Activated CD8-positive, alpha-beta memory T cell treated with anti-CD3 and anti-CD28 coated beads, Interleukin-2, amount 10 ng/mL, durations not matched to agents 7 days and 5 days (primary cell): ENCODE data around the gene FBXW7. TPM values are rescaled to one million over a fixed set of nuclear protein-coding genes. Genes with fewer than 3 reads are reported as not detected.

Source experiments
- ATAC-seq: fragments of 150-1000 bp; cut with Tn5 transposase; one replicate; pipeline ENCODE4 v1.10.0; 2021; ENCODE audit warnings: moderate library complexity
- CTCF ChIA-PET: fragments of 350-600 bp; sonication (Branson Sonifier 250); formaldehyde crosslinking; loops from one replicate; lab custom pipeline; 2021; ENCODE audit warnings: antibody characterized with exemption; lab: Charles Lee
- DNase-seq: peaks from one replicate; pipeline ENCODE4 v3.0.0-alpha.2; 2020
- H3K27ac Mint-ChIP-seq: one replicate; pipeline ENCODE4 v1.8.0; 2021; ENCODE audit warnings: mild to moderate bottlenecking, mixed read lengths
- H3K27me3 Mint-ChIP-seq: one replicate; pipeline ENCODE4 v1.8.0; 2021; ENCODE audit warnings: mixed read lengths
- H3K36me3 Mint-ChIP-seq: one replicate; pipeline ENCODE4 v1.8.0; 2021; ENCODE audit warnings: mild to moderate bottlenecking, mixed read lengths
- H3K4me1 Mint-ChIP-seq: one replicate; pipeline ENCODE4 v1.8.0; 2021; ENCODE audit warnings: mixed read lengths
- H3K4me3 Mint-ChIP-seq: one replicate; pipeline ENCODE4 v1.8.0; 2021; ENCODE audit warnings: mild to moderate bottlenecking, moderate library complexity, mixed read lengths
- H3K9me3 Mint-ChIP-seq: one replicate; pipeline ENCODE4 v1.8.0; 2022; ENCODE audit warnings: low read depth, mixed read lengths
- total RNA-seq, 2 experiments: library from RNA; stranded (reverse); gene quantifications; one replicate each; pipeline ENCODE4 v1.2.3, GENCODE V29; 2021

FBXW7 gene
- total RNA-seq, 2 experiments from 2014 or later: 49.3 to 62.9 TPM

DNA sequence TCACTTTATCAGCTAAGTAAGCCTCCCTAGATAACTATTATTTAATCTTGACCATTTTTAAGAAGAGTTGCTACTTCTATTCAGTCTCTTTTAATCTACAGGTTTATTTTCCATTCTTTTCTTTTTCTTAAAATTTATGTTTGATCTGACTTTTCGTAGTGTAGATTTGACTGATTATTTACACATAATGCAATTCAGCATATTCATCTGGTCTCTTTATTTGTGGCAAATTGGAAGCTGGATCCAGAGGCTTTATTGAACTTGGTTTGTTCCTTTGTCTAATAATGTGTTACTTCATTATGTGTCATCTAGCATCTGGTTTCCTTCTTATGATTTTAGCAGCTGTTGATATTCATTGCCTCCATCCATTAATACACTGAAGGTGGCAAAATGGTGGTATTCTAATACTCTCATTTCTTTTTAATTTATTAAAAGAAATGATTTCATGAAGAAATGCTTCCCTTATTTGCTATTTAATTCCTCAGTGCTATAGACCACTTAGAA is 113.0 kb downstream of the FBXW7 start:
- Mint-ChIP-seq H3K4me3 (no peak overlapping the region), H3K9me3 (no peaks in the 10 kb centered on the region), H3K4me1 (peaks cover 11% of the 10 kb centered on the region), H3K27me3 (no peaks in the 10 kb centered on the region), H3K36me3 (peaks cover 5% of the 10 kb centered on the region), H3K27ac (no peak overlapping the region)
- CTCF ChIA-PET: no interaction called here
- ATAC-seq (no peak), DNase-seq (no peak)

DNA sequence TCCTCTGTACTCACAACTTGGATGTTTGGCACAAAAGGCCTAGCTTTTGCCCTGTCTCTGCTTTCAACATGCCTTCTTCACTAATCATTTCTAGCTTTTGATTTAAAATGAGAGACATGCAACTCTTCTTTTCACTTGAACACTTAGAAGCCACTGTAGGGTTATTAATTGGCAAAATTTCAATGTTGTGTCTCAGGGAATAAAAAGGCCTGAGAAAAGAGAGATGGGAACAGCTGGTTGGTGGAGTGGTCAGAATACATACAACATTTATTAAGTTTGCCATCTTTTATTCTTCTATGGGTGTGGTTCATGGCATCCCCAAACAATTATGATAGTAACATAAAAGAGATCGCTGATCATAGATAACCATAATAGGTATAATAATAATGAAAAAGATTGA is 114.3 kb downstream of the FBXW7 start:
- CTCF ChIA-PET: no interaction called here
- H3K9me3 Mint-ChIP-seq: no peaks in the 10 kb centered on the region
- no peaks in the 10 kb centered on the region for H3K27me3 Mint-ChIP-seq
- no peak for DNase-seq
- no peak overlapping the region for H3K4me3 Mint-ChIP-seq
- ATAC-seq: no peak
- H3K4me1 Mint-ChIP-seq: peaks cover 14% of the 10 kb centered on the region
- no peak overlapping the region for H3K27ac Mint-ChIP-seq
- peaks cover 7% of the 10 kb centered on the region for H3K36me3 Mint-ChIP-seq

- Mint-ChIP-seq H3K4me1 (peaks cover 14% of the 10 kb centered on the region), H3K27me3 (no peaks in the 10 kb centered on the region), H3K36me3 (peaks cover 5% of the 10 kb centered on the region), H3K9me3 (no peaks in the 10 kb centered on the region), H3K27ac (no peak overlapping the region), H3K4me3 (no peak overlapping the region)
- CTCF ChIA-PET: no interaction called here
- ATAC-seq (no peak), DNase-seq (no peak)
Observed at GRCh38 chr4:152419809-152420208, 116.1 kb downstream of the FBXW7 start.

- Mint-ChIP-seq H3K27ac (no peak overlapping the region), H3K36me3 (peaks cover 5% of the 10 kb centered on the region), H3K27me3 (no peaks in the 10 kb centered on the region), H3K9me3 (no peaks in the 10 kb centered on the region), H3K4me3 (no peak overlapping the region), H3K4me1 (peaks cover 14% of the 10 kb centered on the region)
- DNase-seq (no peak), ATAC-seq (no peak)
- CTCF ChIA-PET: interaction anchor here (1.3 to 2.0 kb wide), 3 partner anchors 9 to 83 kb away, joined by 3 to 11 read pairs (median 3); no protein-coding TSS in a partner anchor
Observed at GRCh38 chr4:152417673-152418072, 118.2 kb downstream of the FBXW7 start.

DNA sequence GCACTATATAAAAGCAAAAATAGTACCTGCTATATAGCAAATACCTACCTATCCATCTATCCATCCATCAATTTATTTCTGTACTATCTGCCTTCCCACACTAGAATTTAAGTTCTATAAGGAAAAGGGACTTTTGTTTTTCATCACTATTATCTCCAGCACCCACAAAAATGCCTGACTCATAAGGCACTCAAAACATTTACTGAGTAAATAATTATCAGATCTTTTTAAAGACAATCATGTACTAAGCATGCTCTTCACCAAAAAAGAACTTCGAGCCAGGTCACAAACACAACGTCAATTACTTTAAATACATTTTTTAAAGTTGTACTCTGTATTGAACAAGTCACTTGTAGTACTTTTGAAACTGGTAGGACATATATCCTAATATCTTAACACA is 119.9 kb downstream of the FBXW7 start:
- no peak for ATAC-seq
- H3K27ac Mint-ChIP-seq: no peak overlapping the region
- CTCF ChIA-PET: interaction anchor here (1.8 kb wide), 1 partner anchor 14 kb away, joined by 6 read pairs; no protein-coding TSS in a partner anchor

DNA sequence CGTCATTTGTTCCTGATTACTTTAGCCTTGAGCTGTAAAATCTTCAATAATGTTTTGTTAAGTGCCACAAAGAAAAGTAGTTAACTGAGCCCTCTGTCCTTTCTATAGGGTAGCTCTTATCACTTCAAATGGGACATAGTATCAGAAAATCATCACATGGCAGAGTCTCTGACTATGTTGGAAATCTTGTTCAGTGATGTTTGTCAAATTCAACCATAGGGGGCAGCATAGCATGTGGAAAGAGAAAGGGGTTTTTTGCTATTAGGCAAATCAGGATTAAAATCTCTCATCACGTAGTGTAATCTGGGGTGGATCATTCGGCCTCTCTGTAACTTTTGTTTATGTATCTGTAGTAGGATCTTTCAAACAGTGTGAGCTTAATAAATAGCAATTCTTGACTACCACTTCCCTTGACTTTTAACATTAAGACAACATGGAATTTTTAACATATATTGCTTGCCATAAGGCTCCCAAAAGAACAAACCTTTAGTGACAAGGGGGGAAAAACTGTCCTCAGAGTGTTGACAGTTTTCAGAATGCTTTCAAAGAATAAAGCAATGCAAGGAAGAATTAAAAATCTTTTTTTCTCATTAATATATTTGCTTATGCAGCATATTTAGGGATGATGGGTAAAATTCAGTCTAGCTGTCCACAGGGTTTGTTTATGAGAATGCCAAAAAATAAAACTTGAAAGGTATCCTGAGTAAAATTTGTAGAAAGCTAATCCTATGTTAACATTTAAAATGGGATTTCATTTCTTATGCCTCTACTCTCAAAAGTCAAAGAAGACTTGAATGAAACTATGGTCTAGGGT is 127.2 kb downstream of the FBXW7 start:
- CTCF ChIA-PET: interaction anchor here (0.8 to 2.1 kb wide), 13 partner anchors 9 to 675 kb away, joined by 3 to 11 read pairs (median 4); no protein-coding TSS in a partner anchor
- Mint-ChIP-seq H3K36me3 (peaks cover 9% of the 10 kb centered on the region), H3K4me3 (no peak overlapping the region), H3K27ac (no peak overlapping the region), H3K27me3 (no peaks in the 10 kb centered on the region), H3K9me3 (no peaks in the 10 kb centered on the region), H3K4me1 (peaks cover 4% of the 10 kb centered on the region)
- ATAC-seq (peak; percentile 51), DNase-seq (no peak)

More for the DNA sequence above, 119.9 kb downstream of the FBXW7 start:
- no peak for DNase-seq
- no peaks in the 10 kb centered on the region for H3K9me3 Mint-ChIP-seq
- peaks cover 9% of the 10 kb centered on the region for H3K36me3 Mint-ChIP-seq
- no peaks in the 10 kb centered on the region for H3K27me3 Mint-ChIP-seq
- no peak overlapping the region for H3K4me3 Mint-ChIP-seq
- H3K4me1 Mint-ChIP-seq: peaks cover 14% of the 10 kb centered on the region

DNA sequence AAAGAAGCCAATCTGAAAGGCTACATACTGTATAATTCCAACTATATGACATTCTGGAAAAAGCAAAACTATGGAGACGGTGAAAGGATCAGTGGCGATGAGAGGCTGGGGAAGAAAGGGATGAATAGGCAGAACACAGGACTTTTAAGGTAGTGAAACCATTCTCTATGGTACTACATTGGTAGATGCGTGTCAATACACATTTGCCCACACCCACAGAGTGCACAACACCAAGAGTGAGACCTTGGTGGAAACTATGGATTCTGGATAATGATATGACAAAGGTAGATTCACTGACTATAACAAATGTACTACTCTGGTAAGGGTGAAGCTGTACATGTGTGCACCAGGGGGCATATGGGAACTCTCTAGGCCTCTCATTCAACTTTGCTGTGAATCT is 134.5 kb downstream of the FBXW7 start:
- Mint-ChIP-seq H3K27ac (no peak overlapping the region), H3K9me3 (no peaks in the 10 kb centered on the region), H3K36me3 (peaks cover 34% of the 10 kb centered on the region), H3K27me3 (no peaks in the 10 kb centered on the region), H3K4me3 (no peak overlapping the region), H3K4me1 (peaks cover 23% of the 10 kb centered on the region)
- CTCF ChIA-PET: interaction anchor here (1.2 to 1.6 kb wide), 4 partner anchors 8 to 334 kb away, joined by 3 to 6 read pairs (median 4); no protein-coding TSS in a partner anchor
- ATAC-seq: no peak
- no peak for DNase-seq

DNA sequence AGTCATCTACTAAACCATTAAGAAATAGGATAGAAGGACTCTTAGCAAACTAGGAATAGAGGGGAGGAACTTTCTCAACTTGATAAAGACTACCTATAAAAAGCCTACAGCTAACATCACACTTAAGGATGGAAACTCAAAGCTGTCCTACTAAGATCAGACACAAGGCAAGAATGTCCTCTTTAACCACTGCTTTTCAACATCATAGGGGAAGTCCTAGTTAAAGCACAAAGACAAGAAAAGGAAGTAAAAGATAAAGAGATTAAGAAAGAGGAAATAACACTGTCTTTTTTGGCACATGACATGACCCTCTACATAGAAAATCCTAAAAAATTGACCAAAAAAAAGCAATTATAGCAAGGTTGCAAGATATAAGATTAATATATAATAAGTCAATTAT is 136.6 kb downstream of the FBXW7 start:
- DNase-seq (no peak), ATAC-seq (peak; percentile 49)
- H3K4me3 Mint-ChIP-seq: no peak overlapping the region
- H3K27me3 Mint-ChIP-seq: no peaks in the 10 kb centered on the region
- no peaks in the 10 kb centered on the region for H3K9me3 Mint-ChIP-seq
- CTCF ChIA-PET: interaction anchor here (1.8 kb wide), 1 partner anchor 8 kb away, joined by 3 read pairs; no protein-coding TSS in a partner anchor
- peaks cover 35% of the 10 kb centered on the region for H3K36me3 Mint-ChIP-seq
- H3K27ac Mint-ChIP-seq: no peak overlapping the region
- H3K4me1 Mint-ChIP-seq: peaks cover 27% of the 10 kb centered on the region

DNA sequence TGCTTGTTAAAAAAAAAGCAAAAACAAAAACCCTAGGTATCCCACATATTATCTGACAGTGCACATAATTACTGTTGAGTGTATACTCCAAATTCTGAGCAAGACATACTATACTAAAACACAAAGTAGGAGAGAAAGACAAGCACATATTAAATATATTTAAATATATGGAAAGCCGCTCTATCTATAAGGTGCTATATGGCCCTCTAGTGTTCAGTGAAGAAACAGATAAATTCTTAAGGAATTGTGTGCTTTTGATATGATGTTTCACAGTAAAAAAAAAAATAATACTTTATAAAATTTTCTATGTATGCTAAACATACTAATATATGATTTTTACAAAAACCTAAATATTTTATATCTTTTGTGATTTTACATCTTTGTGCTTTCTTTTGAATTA is 137.8 kb downstream of the FBXW7 start:
- CTCF ChIA-PET: no interaction called here
- Mint-ChIP-seq H3K9me3 (no peaks in the 10 kb centered on the region), H3K27me3 (no peaks in the 10 kb centered on the region), H3K27ac (no peak overlapping the region), H3K36me3 (peaks cover 35% of the 10 kb centered on the region), H3K4me1 (peaks cover 27% of the 10 kb centered on the region), H3K4me3 (no peak overlapping the region)
- no peak for DNase-seq
- ATAC-seq: no peak

GRCh38 chr4:152394791-152395190 is 141.1 kb downstream of the FBXW7 start:
- no peak for ATAC-seq
- CTCF ChIA-PET: interaction anchor here (2.0 kb wide), 1 partner anchor 14 kb away, joined by 7 read pairs; no protein-coding TSS in a partner anchor

DNA sequence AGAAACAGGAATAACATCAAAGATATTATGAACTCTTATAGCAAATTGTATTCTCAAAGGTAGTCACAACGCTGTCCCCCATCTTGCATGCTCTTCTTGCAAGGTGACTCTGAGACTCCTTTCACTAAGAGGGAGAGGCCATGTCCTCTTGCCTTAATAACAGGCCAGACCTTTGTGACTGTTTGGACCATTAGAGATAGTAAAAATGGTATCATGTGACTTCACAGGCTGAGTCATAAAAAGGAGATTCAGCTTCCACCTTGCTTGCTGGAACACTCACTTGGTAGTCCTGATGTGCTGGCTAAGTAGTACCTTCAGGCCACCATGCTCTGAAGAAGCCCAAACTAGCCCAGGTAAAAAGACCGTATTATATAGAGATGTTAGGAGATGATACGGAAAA is 143.8 kb downstream of the FBXW7 start:
- no peak for DNase-seq
- Mint-ChIP-seq H3K27me3 (no peaks in the 10 kb centered on the region), H3K4me3 (no peak overlapping the region), H3K27ac (no peak overlapping the region), H3K9me3 (no peaks in the 10 kb centered on the region), H3K4me1 (peaks cover 4% of the 10 kb centered on the region), H3K36me3 (peaks cover 17% of the 10 kb centered on the region)
- CTCF ChIA-PET: no interaction called here
- ATAC-seq: no peak

More at GRCh38 chr4:152394791-152395190, 141.1 kb downstream of the FBXW7 start:
- Mint-ChIP-seq H3K4me1 (peaks cover 11% of the 10 kb centered on the region), H3K9me3 (no peaks in the 10 kb centered on the region), H3K4me3 (no peak overlapping the region), H3K27ac (no peak overlapping the region), H3K27me3 (no peaks in the 10 kb centered on the region), H3K36me3 (peaks cover 18% of the 10 kb centered on the region)
- no peak for DNase-seq

DNA sequence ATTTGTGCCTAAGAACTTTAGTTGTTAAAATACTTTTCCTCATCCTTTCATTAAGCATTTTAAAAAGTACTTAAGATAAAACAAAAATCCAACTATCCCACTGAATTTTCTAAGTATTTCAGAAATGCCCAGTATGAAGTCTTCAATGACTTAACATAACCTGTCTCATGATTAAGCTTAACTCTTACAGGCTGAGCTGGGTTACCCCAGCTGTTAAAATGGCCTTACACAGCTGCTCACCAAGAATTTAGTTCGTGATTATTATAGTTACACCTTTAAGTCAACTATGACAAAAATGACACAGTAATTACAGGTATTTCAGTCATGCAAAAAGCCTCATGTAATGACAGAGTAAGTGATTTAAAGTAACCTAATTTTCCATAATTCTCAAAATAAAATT is 145.7 kb downstream of the FBXW7 start:
- ATAC-seq: no peak
- Mint-ChIP-seq H3K9me3 (no peaks in the 10 kb centered on the region), H3K4me1 (peaks cover under 1% of the 10 kb centered on the region), H3K27me3 (no peaks in the 10 kb centered on the region), H3K27ac (no peak overlapping the region), H3K36me3 (peaks cover 10% of the 10 kb centered on the region), H3K4me3 (no peak overlapping the region)
- CTCF ChIA-PET: no interaction called here
- no peak for DNase-seq

DNA sequence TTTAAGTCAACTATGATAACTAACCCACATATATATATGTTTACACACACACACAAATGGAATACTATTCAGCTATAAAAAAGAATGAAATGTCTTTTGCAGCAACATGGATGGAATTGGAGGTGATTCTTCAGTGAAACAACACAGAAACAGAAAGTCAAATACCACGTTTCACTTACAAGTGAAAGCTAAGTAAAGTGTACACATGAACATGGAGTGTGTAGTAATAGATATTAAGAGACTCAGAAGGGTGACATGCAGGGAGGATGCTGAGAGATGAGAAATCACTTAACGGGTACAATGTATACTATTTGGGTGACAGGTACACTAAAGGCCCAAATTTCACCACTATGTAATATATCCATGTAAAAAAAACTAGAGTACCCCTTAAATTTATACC is 146.5 kb downstream of the FBXW7 start:
- CTCF ChIA-PET: no interaction called here
- H3K27ac Mint-ChIP-seq: no peak overlapping the region
- no peaks in the 10 kb centered on the region for H3K27me3 Mint-ChIP-seq
- DNase-seq (no peak), ATAC-seq (no peak)
- H3K9me3 Mint-ChIP-seq: no peaks in the 10 kb centered on the region
- H3K4me1 Mint-ChIP-seq: no peaks in the 10 kb centered on the region
- H3K36me3 Mint-ChIP-seq: peaks cover 11% of the 10 kb centered on the region
- H3K4me3 Mint-ChIP-seq: no peak overlapping the region

DNA sequence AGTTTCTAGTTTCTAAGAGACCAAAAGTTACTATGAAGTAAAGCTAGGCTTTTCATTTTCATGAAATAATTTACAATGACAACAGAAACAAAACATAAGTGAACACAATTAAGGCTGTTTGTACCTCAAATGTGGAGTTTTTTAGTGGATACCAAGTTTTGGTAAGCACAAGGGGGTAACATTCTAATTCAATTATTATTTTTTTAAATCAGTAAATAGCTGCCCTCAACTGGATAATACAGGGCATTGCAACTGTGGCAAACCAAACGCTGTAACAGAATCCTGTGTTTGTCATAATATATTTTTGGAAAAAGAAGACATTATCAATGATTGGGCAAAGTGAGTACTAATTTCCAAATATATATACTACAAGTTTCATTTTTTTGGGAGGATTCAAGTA is 150.3 kb downstream of the FBXW7 start:
- Mint-ChIP-seq H3K4me1 (peaks cover 7% of the 10 kb centered on the region), H3K27ac (no peak overlapping the region), H3K4me3 (no peak overlapping the region), H3K27me3 (no peaks in the 10 kb centered on the region), H3K36me3 (peaks cover 5% of the 10 kb centered on the region), H3K9me3 (no peaks in the 10 kb centered on the region)
- no peak for ATAC-seq
- CTCF ChIA-PET: interaction anchor here (0.6 kb wide), 1 partner anchor 620 kb away, joined by 3 read pairs; no protein-coding TSS in a partner anchor
- no peak for DNase-seq
